ENCODE results near the gene ZSCAN2.

DNA sequence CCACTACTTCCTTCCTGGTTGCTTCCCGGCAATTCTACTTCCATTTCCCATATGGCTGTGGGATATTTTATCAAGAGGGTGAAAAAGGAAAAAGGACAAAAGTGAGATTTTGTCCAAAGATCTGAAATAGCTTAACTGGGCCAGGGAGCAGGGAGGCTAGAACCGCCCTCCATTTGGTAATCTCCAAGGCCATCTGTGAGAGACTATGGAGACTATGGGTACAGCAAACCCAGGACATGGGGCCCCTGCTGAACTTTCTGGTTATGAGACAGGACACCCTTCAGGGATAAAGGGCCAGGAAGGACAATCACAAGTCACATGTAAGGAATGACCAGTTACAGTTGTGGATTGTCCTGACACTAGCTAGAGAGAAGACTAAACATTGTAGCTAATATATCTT is 24.3 kb downstream of the ZSCAN2 start:
- TF ChIP-seq, protein P1, sequence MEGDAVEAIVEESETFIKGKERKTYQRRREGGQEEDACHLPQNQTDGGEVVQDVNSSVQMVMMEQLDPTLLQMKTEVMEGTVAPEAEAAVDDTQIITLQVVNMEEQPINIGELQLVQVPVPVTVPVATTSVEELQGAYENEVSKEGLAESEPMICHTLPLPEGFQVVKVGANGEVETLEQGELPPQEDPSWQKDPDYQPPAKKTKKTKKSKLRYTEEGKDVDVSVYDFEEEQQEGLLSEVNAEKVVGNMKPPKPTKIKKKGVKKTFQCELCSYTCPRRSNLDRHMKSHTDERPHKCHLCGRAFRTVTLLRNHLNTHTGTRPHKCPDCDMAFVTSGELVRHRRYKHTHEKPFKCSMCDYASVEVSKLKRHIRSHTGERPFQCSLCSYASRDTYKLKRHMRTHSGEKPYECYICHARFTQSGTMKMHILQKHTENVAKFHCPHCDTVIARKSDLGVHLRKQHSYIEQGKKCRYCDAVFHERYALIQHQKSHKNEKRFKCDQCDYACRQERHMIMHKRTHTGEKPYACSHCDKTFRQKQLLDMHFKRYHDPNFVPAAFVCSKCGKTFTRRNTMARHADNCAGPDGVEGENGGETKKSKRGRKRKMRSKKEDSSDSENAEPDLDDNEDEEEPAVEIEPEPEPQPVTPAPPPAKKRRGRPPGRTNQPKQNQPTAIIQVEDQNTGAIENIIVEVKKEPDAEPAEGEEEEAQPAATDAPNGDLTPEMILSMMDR (IDR thresholded peaks at IDR 0.05 in 8 of 11, conservative IDR thresholded peaks at IDR 0.05 in 3 of 11): no peak
- TF ChIP-seq POLR2A (IDR thresholded peaks at IDR 0.05): no peak
- no peak for TF ChIP-seq POLR2AphosphoS5 (IDR thresholded peaks at IDR 0.05)
